Fibroblast of villous mesenchyme (primary cell): Measurements from ENCODE around the gene GLIPR2. TPM values are rescaled to one million over a fixed set of nuclear protein-coding genes. Genes with fewer than 3 reads are reported as not detected.

Source experiments
- DNase-seq: peaks from one replicate; pipeline ENCODE4 v3.0.0-alpha.2; 2010; ENCODE audit warnings: low read depth
- H3K4me3 ChIP-seq: 2 replicates; pipeline ENCODE4 v1.5.1; 2011; ENCODE audit warnings: low read depth, mild to moderate bottlenecking, low read length
- CTCF ChIP-seq: IDR thresholded peaks from 2 replicates; pipeline ENCODE4 v1.5.1; 2012; ENCODE audit warnings: low read depth, mild to moderate bottlenecking, low read length; ENCODE audit not compliant: insufficient read depth
- total RNA-seq: library from RNA; depleted of rRNA; stranded (reverse); fragments of >200 nt; gene quantifications from 2 replicates; pipeline ENCODE4 v1.2.3, GENCODE V29; 2012

The GLIPR2 gene
- total RNA-seq, 1 donor: 29.4 TPM

- DNase-seq: peak; percentile 67
- H3K4me3 ChIP-seq: no peak overlapping the region
- no peak for TF ChIP-seq CTCF
These were observed 43.1 kb upstream of the GLIPR2 start for GRCh38 chr9:36093384-36093783.

GRCh38 chr9:36099718-36100117 is 36.8 kb upstream of the GLIPR2 start:
- H3K4me3 ChIP-seq: no peak overlapping the region
- no peak for TF ChIP-seq CTCF
- no peak for DNase-seq

GRCh38 chr9:36100532-36100931 is 36.0 kb upstream of the GLIPR2 start:
- no peak overlapping the region for H3K4me3 ChIP-seq
- peak; percentile 17 for DNase-seq
- TF ChIP-seq CTCF: peak; percentile 23

GRCh38 chr9:36101916-36102741 is 34.4 kb upstream of the GLIPR2 start:
- no peak for TF ChIP-seq CTCF
- H3K4me3 ChIP-seq: no peak overlapping the region
- DNase-seq: peak; percentile 96

GRCh38 chr9:36102742-36103495 is 33.6 kb upstream of the GLIPR2 start:
- TF ChIP-seq CTCF: peak; percentile 69

GRCh38 chr9:36109071-36109470 is 27.5 kb upstream of the GLIPR2 start:
- H3K4me3 ChIP-seq: no peak overlapping the region
- DNase-seq: no peak
- no peak for TF ChIP-seq CTCF

More at GRCh38 chr9:36102742-36103495, 33.6 kb upstream of the GLIPR2 start:
- no peak overlapping the region for H3K4me3 ChIP-seq
- peak; percentile 74 for DNase-seq
